GM19043 (cell line): Measurements from ENCODE around the gene RELL2.
"Not testable (repeated sequence)": the region's sequence is repeated elsewhere in the genome, so short reads cannot be mapped to it uniquely, and the experiment has no call there.

Experiments used
- ATAC-seq: cut with Tn5 transposase; IDR thresholded peaks from one replicate; pipeline ENCODE4 v1.9.1; 2021; ENCODE audit warnings: low read depth; ENCODE audit not compliant: unreplicated experiment

Gene RELL2

DNA sequence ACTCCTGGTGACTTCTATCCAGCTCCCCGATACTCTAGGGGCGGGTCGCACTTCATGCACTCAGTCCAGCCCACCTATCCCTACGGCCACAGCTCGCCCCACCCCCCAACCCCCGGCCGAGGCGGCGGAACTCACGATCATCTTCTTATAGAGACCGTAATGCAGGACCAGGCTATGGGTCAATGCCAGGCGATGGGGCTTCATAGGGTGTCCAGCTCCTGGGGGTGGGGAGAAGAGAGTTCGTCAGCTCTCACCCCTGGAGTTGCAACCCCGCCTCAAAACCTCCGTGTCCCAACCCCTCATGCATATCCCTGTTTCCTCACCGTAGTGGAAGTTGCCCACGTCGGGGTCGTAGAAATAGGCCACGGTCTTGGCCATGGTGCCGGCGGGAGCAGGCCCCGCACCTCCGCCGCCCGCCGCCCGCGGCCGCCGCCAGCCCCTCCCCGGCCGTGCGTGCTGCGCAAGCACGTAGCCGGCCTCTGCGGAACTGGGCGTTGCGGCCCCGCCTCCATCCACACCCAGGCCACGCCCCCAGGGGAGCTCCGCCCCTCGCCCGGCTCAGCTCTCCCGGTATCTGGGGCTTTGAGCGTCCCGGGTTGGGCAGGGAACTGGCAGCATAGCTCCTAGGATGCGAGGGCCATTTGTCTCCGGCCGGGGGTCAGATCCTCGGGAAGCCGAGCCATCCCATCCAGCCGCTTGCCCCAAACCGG lies at the start of gene RELL2, which contains the start of gene HDAC3:
TSS of gene RELL2 (plus strand) at position 585 of the 710 bp plus-strand sequence. CDS start 1,229 bp downstream, outside the sequence.
TSS of gene HDAC3 (minus strand) at position 437 of the 710 bp plus-strand sequence. CDS start at position 378, 59 bp downstream.
- peak; percentile 67 for ATAC-seq

- no peak for ATAC-seq
Observed at GRCh38 chr5:141590127-141590526, 46.7 kb upstream of the RELL2 start.

DNA sequence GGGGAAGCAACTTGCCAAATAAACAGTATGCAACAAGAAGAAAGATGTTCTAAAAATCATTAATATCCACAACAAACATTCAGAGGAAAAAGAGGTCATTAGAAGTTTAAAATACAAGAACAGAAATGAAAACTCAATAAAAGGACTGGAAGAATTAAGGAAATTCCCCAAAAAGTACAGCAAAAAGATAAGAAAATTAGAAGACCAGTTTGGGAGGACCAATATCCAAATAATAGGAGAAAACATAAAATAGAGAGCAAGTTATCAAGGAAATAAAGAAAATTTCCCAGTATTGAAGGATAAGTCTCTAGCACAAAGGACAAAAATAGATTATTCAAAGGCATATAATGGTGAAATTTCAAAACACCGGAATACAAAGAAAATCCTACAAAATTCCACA lies 39.9 kb upstream of the RELL2 start:
- no peak for ATAC-seq

DNA sequence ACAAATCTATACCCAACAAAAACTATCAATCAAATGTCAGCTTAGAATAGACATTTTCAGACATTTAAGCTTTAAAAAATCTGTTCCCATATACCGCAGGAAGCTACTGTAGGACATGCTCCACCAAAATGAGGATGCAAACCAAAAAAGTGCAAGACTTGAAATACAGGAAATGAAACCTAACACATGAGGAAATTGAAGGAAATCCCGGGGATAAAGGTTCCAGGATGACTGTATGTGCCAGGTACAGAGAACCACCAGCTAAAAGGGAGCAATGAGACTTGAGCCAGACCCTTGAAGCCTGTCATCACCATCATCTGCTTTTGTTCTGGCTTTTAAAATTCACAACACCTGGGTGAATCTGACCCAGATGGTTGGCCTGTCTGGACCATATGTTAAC lies 39.4 kb upstream of the RELL2 start:
- no peak for ATAC-seq

DNA sequence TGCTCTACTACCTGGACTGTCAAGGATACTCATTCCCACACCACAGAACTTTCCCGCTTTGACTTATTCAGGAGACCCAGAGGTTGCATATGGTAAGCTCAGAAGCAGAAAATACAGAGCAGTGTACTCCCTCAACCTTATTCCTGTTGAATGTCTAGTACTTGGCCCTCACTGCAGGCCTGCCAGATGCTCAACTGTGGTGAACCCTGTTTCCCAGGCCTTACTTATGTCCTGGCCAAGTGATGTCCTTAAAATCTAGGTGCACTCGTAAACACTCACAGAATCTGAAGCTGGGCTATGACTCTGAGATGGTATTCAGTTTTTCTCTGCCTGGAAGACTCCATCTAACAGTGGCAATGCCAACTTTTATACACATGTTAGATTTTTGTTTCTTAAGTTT lies 39.0 kb upstream of the RELL2 start:
- ATAC-seq, result no peak

GRCh38 chr5:141598391-141599345 lies 38.1 kb upstream of the RELL2 start:
- peak; percentile 43 for ATAC-seq

- no peak for ATAC-seq
Observed at GRCh38 chr5:141602606-141603005, 34.2 kb upstream of the RELL2 start.

- ATAC-seq, result no peak
Observed at GRCh38 chr5:141603923-141604717, 32.7 kb upstream of the RELL2 start.

DNA sequence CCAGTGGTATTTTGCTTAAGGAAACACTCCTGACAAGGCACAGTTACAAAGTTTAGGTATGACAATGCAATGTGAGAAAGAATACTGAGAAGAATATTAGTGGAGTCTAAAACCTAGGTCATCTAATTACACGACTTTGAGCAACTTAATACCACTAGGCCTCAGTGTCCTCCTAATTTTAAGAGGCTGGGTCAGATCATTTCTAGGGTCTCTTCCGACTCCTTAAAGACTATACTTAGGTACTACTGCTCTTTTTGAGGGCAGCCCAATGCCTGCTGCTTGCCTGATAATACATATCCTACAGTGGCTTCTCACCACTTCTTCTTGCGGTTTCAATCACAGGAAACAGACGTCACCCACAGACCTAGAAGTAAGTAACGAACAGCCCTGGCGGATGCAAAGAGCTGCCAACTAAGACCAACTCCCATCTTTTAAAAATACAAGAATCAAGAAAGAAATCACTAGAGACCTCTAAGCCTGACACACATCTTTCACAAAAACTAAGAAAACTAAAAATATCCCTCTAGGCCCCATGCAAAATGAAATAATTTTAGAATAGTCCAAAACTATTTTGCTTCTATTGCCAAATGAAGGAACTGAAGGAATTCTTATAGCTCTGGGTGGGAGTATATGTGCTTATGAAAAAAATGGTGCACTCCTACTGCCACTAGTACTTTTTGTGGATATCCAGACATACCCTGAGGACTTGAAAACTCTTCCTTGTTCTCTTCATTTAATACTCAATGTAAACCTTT lies 31.1 kb upstream of the RELL2 start:
- ATAC-seq, result peak; percentile 96

GRCh38 chr5:141608046-141608445 lies 28.8 kb upstream of the RELL2 start:
- no peak for ATAC-seq

DNA sequence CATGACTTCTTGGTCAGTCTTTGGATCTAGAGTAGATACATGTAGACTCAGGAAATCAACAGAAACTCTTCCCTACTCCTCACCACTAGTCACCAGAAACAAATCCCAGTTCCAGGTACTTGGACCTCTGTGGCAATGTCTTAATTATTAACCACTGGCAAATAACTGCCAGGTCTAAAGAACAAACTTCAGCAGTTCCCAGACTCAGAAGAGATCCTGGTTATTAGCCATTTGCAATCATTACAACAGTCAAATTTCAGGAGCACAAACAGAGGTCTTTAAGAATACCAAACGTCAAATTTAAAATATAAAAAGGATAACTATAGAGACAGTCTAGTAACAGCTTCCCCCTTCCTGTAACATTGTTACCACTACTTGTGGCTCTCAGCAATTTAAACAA lies 28.2 kb upstream of the RELL2 start:
- no peak for ATAC-seq

GRCh38 chr5:141609044-141609443 lies 27.8 kb upstream of the RELL2 start:
- no peak for ATAC-seq

- not testable (repeated sequence) for ATAC-seq
Observed at GRCh38 chr5:141609921-141610320, 26.9 kb upstream of the RELL2 start.

DNA sequence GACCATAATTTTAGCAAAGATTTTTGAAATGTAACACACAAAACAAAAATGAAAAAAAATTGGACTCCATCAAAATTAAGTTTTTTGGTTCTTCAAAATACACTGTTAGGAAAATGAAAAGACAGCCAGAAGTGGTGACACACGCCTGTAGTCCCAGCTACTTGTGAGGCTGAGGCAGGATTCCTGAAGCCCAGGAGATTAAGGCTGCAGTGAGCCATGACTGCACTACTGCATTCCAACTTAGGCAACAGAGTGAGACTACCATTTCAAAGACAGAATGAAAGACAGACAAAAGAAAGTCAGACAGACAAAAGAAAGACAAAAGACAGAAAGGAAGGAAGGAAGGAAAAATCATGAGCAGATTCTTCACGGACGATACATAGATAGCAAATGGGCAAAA lies 25.5 kb upstream of the RELL2 start:
- ATAC-seq, result no peak

GRCh38 chr5:141613344-141613743 lies 23.5 kb upstream of the RELL2 start:
- ATAC-seq, result no peak

- ATAC-seq, result no peak
Observed at GRCh38 chr5:141615991-141616720, 20.6 kb upstream of the RELL2 start.

GRCh38 chr5:141617128-141617527 lies 19.7 kb upstream of the RELL2 start:
- no peak for ATAC-seq

DNA sequence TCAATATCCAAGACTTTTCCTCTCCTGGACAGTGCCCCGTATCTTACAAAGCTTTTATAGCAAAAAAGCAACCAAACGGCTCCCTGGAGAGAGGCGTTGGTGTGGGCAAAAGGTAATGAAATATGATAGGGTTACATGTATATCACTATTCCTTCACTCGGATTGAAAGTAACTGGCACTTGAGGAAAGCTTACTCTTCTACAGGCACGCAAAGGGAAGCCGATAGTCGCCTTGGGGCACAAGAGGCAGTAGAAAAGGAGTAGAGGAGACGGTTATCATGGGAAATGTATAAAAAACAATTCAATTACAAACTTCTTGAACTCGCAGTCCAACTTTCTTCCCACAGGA lies 19.1 kb upstream of the RELL2 start:
- ATAC-seq, result no peak

GRCh38 chr5:141618030-141618803 lies 18.6 kb upstream of the RELL2 start:
- ATAC-seq, result peak; percentile 31
